Activated CD8-positive, alpha-beta memory T cell treated with anti-CD3 and anti-CD28 coated beads, Interleukin-2, amount 50 U/mL, for 48 hours (primary cell): ENCODE measurements around the gene MRPL54.

Experiments used
- DNase-seq: peaks from one replicate; pipeline ENCODE4 v3.0.0-alpha.2; 2020

Gene MRPL54

DNA sequence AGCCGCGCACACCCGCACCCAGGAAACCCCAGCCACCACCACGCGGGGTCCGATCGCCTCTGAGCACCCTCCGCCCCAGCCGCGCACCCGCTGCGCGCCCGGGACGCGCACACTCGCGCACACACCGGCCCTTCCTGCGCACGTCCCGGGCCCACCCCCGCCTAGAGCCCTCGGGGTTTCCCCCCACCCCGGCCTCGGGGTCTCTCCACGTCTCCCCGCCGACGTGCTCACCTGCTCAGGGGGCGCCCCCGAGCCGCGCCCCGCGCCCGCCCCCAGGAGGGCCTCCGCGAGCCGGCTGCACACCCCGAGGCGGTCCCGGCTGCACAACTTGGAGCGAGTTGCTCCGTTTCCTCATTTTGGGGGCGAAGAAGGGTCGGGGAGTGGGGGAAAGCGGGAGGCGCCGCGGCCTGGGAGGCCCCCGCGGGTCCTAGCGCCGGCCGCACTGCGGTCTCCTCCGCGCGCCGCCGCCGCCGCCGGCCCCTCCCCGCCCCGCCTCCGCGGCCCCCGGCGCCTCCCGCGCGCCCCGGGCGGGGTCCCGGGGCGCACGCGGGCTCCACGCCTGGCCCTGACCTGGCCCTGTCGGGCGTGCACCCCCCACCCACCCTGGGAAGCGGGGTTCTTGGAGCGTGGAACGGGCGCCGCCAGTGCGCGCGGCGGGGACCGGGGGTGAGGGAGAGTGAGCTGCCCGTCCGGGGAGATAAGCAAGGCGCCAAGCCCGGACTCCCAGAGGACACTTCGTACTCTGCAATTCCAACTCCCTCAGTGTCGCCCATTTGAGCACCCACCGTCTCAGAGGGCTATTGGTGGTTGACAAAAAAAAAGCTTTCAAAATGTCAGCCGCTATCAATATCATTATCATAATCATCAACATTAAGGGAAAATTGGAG is 23.7 kb downstream of the MRPL54 start, which contains the start of gene MATK:
TSS of gene MATK (minus strand) at position 444 of the 887 bp plus-strand sequence. CDS start 1,246 bp downstream, outside the sequence.
- DNase-seq = peak; percentile 71

DNA sequence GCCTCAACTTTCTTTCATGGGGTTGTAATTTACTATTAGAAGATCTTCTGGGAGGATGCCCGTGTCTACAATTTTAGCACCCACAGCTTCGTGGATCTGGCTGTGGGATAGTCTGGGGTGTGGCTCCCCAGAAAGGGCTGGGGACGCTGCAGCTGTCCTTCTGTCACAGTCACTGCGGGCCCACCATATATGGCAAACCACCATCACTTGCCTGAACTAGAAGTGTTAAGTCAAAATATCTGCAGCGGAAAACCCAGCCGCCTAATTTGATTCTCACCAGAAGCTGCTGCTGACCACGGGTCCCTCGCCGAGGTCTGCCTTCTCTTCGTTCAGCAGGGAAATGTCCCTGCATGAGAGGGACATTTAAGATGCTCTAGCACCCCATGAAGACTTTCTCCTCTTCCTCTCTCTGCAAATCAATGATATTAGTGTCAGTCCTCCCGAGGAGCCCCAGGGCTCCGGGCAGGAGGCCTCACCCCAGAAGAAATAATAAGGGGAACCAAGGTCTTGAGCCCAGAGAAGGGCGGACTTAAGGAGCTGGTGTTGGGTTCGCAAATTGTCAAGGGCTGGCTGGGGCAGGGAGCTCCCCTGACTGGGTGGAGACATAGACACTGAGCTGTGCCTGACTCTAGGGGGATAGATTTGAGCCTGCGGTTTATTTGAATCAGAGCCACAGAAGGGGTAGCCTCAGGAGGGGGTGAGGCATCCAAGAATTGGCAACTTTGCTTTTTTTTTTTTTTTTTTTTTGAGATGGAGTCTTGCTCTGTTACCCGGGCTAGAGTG is 26.7 kb downstream of the MRPL54 start:
- no peak for DNase-seq

DNA sequence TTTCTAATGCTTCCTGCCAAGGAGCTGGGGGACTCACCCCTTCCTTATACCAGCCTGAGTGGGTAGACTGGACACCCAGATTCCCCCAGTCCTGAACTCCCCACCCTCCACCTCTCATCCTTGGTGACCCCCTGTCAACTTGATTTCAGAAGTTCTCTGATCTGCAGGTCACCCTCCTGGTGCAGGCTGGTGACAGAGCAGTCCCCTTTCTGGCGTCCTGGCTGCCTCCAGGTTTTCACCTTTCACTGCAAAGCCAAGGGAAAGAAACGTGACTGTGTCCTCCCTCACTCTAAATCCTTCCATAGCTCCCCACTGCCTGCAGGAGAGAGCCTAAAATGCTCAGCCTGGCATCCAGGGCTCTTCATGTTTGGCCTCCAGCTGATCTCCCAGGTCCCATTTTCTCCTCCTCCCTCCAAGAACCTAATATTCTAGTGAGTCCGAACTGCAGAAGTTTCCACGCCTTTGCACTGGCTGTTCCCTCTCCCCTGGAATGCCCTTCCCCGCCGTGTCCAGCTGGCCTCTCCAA is 27.8 kb downstream of the MRPL54 start:
- no peak for DNase-seq

DNA sequence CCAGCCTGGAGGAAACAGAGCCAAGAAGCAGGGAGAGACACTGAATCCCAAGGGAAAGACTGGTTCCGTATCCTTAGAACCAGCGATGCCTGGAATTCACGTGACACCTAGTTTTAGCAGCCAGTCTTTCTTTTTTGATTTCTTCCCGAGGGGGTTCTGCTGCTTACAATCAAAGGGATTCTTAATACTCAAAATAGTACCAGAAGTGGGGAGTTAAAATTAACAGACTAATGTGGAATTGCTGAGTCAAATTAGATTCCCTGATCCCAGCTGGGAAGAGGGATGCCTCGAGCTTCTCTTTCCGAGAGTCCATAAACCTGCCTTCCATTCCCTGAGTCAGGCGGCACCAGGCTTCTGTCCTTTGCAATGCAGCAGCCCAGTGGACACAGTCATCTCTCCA is 28.5 kb downstream of the MRPL54 start:
- no peak for DNase-seq

DNA sequence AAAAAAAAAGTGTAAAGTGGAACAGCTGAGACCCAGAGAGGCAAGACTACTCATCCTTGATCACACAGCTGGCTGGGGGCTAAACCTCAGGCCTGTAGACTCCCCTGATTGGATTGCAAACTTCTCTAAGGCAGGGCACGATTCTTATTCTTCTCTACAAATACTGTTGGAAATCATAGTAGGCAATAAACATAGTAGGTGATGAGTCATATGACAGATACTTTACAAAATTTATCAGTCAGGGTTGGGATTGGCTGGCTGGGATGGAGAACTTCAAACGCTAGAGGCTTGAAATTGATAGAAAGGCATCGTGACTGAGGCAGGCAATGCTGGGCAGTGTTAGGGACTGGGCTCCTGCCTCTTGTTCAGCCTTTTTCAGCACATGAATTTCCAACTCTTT is 29.6 kb downstream of the MRPL54 start:
- no peak for DNase-seq

DNA sequence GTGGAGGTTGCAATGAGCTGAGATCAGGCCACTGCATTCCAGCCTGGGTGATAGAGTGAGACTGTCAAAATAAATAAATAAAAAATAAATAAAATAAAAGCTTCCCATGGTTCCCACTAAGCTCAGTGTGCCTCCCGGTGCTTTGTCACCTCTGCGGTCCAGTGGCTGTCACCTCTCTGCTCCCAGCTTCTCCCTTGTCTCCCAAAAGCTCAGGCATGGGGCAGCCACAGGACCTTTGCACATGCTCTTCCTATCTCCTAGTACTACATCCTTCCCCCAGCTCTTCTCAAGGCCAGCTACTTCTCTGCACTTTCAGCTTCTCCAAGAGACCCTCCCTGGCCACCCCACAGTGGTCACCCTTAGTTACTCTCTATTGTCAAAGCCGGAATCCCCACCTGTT is 31.3 kb downstream of the MRPL54 start:
- DNase-seq = no peak

DNA sequence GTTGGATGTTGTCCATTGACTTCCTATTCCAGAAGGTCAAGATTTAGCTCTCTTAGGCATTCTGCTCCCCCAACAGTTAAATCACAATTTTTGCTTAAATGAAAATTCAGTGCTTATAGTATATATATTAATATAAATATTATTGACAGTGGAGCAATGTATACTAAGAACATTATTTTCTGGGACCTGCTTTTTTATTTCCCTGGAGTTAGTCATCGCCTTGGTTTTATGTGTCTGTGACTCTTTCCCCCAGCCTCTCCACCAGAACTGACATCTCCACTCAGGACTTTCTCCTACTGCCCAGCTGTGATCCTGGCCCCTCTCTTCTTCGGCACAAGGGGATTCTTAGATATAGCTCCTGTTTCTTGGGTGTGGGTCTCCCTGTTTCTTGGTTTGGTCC is 33.9 kb downstream of the MRPL54 start:
- no peak for DNase-seq

DNA sequence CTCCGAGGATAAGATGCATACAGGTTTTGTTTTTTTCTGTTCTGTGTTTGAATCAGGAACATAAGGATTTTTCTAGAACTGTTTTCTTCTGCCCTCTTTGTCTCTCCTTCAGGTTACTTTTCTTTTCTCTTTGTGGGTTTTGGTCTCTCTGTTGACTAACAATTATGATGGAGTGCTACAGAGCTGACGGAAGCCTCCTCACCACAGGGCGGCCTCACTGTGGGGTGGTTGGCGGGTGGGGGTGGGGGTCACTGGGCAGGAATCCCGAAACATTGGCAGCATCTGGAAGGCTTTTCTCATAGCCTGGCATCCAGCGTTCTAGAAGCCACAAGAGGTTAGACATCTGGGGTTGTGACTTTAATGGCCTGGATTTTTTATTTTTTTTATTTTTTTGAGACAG is 35.7 kb downstream of the MRPL54 start:
- no peak for DNase-seq

DNA sequence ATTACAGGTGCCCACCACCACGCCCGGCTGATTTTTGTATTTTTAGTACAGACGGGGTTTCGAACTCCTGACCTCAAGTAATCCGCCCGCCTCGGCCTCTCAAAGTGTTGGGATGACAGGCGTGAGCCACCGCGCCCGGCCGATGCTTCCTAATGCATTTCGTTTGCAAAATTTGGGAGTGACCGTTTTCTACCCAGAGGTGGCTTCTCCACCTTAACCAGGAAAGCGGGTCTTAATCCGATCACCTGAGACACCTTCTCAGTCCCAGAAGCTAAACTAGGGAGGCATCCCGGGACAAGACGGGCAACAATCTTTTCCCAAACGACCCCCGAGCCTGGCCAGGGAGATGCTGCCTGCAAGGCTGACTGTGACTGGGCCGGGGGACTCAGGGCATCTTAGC is 38.5 kb downstream of the MRPL54 start:
- DNase-seq = no peak

DNA sequence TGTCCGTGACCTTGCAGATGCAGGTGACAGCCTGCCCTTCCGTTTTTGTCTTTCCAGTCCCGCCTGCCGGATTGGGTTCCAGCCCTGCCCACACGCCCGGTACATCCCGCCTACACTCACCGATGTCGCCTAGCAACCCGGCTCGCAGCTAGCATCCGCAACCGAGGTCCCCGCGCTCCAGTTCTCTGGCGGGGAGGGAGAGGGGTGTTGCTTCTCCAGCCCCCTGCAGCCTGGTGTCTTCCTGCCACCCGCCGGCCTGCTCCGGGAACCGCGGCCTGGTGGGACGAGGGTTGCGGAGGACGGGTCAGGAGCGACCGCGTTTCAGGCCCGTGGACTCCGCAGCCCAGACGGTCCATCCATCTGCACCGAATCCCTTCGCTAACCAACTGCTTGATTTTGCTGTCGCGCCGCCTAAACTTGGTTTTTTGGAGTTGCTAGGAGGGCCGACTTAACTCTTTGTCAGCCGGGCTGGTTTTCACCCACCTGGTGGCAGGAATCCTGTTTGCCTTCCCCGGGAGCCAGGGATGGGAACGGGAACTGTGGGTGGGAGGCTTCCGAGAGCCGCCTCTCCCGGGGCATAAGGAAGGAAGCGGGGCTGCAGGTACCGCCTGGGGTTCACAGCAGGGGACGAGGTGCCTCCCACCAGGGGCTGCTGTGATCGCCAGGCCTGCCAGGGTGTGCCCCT is 39.1 kb downstream of the MRPL54 start:
- DNase-seq = peak; percentile 79

DNA sequence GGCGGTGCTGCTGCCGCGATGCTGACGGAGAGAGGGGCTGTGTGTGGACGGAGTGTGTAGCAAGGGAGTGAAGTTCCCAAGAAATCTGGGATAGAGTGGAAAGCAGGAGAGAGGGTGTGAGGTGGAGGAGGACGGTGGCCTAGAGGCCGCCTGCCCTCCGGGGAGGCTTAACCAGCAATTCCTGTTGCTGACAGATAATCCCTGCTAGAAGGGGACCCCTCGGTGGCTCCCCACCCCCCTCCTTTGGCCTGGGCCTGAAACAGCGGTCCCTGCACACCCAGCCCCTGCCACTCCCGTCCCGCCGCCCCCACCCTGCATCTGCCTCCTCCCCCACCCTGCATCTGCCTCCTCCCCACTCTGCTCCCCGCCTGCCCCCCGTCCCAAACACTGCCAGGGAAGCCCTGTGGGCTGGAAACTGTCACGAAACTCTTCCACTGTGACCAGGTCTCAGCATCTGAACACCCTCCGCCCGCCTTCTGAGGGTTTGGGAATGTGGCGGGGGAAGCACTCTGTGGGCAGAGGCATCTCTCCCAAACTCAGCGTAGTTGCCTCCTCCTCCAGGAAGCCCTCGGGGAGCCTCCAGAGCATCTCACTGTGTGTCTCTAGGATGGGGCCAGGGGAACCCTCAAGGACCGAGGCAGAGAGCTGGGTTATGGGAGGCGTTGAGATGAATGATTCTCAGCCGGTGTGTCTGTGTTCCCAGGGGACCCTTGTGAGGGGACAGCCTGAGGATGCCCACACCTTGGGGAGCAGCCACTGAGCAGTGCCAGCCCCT is 40.8 kb downstream of the MRPL54 start:
- no peak for DNase-seq

DNA sequence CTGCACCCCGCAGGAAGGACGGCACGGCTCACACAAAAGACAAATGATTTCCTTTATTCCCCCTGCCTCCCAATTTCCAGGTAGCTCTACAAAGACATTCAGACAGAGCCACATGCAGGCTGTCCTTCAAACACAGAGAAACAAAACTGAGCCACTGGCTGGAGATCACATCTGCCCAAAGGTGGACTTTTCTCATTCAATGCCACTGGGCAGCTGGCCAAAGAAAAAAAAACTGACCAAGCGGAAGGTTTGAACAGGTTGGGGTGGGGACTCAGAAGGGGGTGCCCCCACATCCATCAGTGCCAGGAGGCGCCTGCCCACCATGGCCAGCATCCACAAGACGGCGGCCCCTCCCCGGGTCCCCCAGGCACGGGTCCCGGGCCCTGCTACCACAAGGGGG is 41.5 kb downstream of the MRPL54 start:
- DNase-seq = no peak

DNA sequence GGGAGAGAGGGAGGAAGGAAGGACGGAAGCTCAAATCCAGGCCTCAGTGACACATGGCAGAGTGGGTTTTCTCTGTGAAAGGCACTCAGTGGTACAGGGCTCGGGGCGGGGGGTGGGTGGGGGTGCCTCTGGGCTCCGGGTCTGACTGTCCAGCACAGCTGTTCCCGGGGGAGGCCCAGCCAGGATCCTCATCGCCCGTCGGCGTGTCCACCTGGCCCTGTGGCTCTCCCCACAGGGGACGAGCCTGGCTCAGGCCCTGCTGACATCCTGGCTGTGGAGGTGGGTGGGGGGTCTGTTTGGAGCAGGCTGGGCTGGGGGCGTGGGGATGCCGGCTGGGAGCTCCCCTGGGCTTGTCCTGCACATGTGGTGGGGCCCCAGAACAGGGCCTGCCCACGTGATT is 41.9 kb downstream of the MRPL54 start:
- DNase-seq = no peak

DNA sequence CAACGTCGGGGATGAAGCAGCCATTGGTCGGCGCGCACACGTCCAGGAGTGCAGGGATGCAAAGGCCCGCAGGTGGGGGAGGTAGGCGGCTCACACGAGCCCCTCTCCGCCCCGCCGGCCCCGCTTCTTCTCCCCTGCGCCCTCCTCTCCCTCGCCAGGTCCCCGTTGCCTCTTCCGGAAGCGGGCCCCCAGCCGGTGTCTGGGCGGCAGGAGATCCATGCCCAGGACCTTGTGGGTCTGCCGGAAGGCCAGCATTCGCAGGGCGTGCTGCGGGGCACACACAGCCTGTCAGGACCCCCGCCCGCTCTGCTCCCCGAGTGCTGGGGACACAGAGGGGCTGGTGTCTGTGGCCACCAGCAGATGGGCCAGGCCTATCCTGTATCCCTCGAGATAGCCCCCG is 43.4 kb downstream of the MRPL54 start:
- no peak for DNase-seq

DNA sequence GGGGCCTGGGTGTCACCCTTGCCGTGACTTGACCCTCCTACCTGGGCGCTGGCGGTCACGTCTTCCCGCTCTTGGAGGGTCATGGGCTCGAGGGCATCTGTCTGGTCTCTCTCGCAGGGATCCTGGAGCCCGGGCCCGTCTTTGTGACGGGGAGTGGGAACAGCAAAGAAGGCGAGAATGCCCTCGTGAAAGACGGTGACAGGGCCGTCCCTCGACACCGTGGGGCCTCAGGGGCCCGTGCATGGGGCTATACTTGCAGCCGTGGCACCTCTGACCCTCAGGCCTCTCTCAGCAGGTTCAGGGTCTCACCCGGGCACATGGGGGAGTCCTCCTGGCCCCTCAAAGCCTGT is 44.6 kb downstream of the MRPL54 start:
- no peak for DNase-seq

DNA sequence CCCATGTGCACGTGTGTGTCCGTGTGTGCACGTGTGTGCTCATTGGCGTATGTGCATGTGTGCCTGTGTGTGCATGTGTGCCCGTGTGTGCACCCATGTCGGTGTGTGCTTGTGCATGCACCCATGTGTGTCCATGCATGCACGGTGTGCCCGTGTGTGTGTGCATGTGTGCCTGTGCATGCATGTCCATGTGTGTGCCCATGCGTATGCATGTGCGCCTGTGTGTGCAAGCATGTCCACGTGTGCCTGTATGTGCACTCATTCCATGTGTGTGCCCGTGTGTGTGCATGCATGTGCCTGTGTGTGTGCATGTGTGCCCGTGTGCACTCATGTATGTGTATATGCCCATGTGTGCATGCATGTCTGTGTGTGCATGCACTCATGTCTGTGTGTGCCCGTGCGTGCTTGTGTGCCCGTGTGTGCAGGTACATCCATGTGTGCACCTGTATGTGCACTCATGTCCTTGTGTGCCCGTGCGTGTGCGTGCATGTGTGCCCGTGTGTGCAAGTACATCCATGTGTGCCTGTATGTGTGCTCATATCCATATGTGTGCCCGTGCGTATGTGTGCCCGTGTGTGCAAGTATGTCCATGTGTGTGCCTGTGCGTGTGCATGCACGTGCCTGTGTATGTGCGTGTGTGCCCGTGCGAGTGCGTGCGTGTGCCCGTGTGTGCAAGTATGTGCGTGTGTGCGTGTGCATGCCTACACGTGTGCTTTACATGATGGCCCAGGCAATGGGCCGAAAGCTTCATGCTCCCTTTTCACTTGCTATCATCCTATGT is 45.3 kb downstream of the MRPL54 start:
- no peak for DNase-seq

DNA sequence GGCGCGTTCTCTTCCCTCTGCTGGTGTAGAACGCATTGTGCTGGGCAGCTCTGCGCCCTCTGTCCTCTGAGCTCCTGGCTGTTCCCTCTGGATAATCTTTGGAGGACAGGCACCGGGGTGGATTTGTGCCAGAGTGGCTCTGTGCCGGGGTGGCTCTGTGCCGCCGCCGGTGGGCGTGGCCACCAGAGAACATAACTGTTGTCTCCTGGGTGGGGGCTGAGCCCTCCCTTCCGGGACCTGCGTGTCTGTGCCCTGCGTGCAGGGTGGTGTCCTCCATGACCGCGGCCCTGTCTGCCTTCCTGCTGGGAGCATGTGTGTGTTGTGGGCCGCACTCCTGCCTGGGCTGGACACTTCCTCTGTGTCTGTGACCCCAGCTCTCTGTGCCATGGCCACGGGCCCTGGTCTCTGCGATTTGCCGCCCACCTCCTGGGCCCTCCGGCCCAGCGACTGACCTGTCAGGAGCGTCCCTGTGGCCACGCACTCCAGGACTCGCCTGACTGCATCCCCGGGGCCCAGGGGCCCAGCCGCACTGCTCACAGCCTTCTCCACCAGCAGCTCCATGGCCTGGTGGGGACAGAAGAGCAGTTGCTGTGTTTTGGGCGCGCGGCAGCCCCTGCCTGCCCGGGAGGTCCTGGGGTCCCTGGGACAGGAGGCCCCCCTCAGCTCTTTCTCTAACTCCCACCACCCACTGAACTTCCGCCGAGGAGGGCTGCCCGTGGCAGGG is 46.1 kb downstream of the MRPL54 start:
- DNase-seq = no peak

DNA sequence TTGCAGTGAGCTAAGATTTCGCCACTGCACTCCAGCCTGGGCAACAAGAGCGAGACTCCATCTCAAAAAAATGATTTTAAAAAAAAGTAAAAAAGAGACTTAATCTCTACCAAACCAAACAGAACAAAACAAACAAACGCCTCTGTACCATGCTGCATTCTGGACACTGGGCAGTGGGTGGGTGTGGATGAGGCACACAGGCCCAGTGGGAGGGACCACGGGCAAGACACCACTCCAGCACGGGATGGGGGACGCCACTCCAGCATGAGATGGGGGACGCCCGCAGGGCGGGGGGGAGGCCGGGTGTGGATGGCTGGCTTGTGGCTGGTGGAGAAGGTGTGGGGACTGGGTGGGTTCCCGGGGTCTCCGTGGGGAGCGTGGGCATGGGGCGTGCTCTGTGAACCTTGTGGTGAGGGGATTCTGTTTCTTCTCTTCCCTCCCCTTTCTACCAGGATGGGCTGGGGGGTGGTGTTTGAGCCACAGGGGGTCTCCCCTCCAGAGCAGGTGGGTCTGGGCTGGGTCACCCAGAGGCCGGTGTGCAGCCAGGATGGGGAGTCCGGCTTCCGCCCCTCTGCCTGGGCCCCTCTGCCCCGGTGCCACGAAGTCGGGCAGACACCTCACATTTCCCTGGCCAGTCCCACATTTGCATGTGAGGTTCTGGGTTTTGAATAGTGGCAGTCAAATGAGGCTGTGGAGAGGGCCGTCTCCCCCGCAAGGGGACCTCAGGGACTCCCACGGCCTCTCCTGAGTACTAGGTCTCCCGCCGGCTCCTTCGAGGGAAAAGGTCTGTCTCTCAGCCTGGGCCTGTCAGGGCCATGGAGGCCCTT is 47.6 kb downstream of the MRPL54 start:
- no peak for DNase-seq

DNA sequence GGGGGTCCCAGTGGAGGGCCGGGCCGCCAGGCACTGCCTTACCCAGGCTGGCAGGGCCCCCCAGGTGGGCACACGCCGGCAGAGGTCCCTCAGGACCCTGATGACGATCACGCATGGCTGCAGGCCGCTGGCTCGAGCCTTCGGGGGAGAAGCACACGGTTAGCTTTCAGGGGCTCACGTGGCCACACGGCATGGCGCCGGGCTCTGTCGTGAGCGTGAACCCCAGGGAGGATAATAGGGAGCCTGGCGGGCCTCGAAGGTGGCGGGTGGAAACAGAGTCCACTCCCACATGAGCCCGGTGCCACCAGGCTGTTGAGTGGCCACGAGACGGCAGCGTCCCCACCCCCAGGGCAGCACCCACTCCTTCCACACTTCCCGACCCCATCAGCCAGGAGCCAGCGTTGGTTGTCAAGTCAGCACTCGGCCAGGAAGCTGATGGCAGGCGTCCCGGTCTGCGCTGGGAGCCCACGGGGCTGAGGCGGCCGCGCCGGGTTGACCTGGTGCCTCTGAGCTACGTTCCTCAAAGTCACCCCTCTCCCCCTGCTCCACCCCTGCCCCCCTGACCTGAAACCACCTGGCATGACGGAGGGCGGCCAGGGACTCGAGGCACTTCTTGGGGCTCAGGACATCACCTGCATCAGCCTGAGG is 48.4 kb downstream of the MRPL54 start:
- DNase-seq = no peak
